Lower lobe of right lung (tissue), 2 donors: ENCODE results near the gene TLR5. TPM values are rescaled to one million over a fixed set of nuclear protein-coding genes. Genes with fewer than 3 reads are reported as not detected.

Experiments
- ATAC-seq, 2 donors: fragments of 200-7000 bp; cut with Tn5 transposase; one replicate each; pipeline ENCODE4 v1.9.1; 2020 to 2022; ENCODE audit warnings: mild to moderate bottlenecking in 2 of 2, moderate library complexity in 2 of 2
- DNase-seq: peaks from one replicate; pipeline ENCODE4 v3.0.0-alpha.2; 2020
- H3K27ac ChIP-seq: fragments of 200-600 bp; one replicate; pipeline ENCODE4 v1.8.0; 2022
- H3K27me3 ChIP-seq: fragments of 200-600 bp; one replicate; pipeline ENCODE4 v1.8.0; 2022; ENCODE audit warnings: low read depth
- H3K36me3 ChIP-seq: fragments of 200-600 bp; one replicate; pipeline ENCODE4 v1.8.0; 2022; ENCODE audit warnings: mild to moderate bottlenecking
- H3K4me1 ChIP-seq: fragments of 200-600 bp; one replicate; pipeline ENCODE4 v1.8.0; 2022
- H3K4me3 ChIP-seq: fragments of 200-600 bp; one replicate; pipeline ENCODE4 v1.8.0; 2022; ENCODE audit warnings: mild to moderate bottlenecking
- H3K9me3 ChIP-seq: fragments of 200-600 bp; one replicate; pipeline ENCODE4 v1.8.0; 2022
- CTCF ChIP-seq: fragments of 200-600 bp; IDR thresholded peaks from one replicate; pipeline ENCODE4 v1.8.0; 2022; ENCODE audit warnings: antibody characterized with exemption, mild to moderate bottlenecking
- intact Hi-C: fragments of 100-400 bp; cut with DNase I; formaldehyde crosslinking; loops from one replicate; pipeline ENCODE4 v1.11.0; 2022
- long read RNA-seq: library from polyadenylated mRNA; unstranded; transcript quantifications from one replicate; pipeline ENCODE4 v2.0.0, GENCODE V29; 2021
- total RNA-seq: library from RNA; stranded (reverse); fragmentation: NEBNext Ultra II Directional; extraction: Animal tissue kit (Norgen Biotek cat#: 25700); gene quantifications from one replicate; pipeline ENCODE4 v1.2.1, GENCODE V29; 2021
- donor health status: DM: no; HTN: yes; CAD: no; lungs with severe emphysema.

The TLR5 gene
- 26.6 TPM for total RNA-seq
- long read RNA-seq, partial matches to known transcripts: 2 of 43 reads
- long read RNA-seq, other reads (novel, unspliced or antisense): 39 of 43 reads

GRCh38 chr1:223142795-223143536 is at the start of gene TLR5:
Gene TLR5 (minus strand): TSS chr1:223143248. CDS start chr1:223113031, 30,217 bp downstream.
- ATAC-seq (peak; percentile 94 to 97), DNase-seq (peak; percentile 95)
- Histone ChIP-seq H3K27me3 (no peaks in the 10 kb centered on the region), H3K4me1 (peaks cover 43% of the 10 kb centered on the region), H3K36me3 (no peaks in the 10 kb centered on the region), H3K27ac (peak within 1 kb of the TSS; percentile 81), H3K4me3 (peak within 1 kb of the TSS; percentile 69), H3K9me3 (no peaks in the 10 kb centered on the region)
- intact Hi-C loops: no loop called here
- TF ChIP-seq CTCF: peak; percentile 74

GRCh38 chr1:223189903-223190724 is 47.1 kb upstream of the TLR5 start:
- H3K9me3 ChIP-seq: no peaks in the 10 kb centered on the region
- ATAC-seq: peak in 1 of 2 donors; percentile 26
- DNase-seq: no peak
- no peak overlapping the region for H3K4me3 ChIP-seq
- TF ChIP-seq CTCF: no peak
- intact Hi-C loops: no loop called here
- no peaks in the 10 kb centered on the region for H3K36me3 ChIP-seq
- no peaks in the 10 kb centered on the region for H3K27me3 ChIP-seq
- no peak overlapping the region for H3K27ac ChIP-seq
- H3K4me1 ChIP-seq: no peaks in the 10 kb centered on the region

- H3K27me3 ChIP-seq: no peaks in the 10 kb centered on the region
- H3K36me3 ChIP-seq: no peaks in the 10 kb centered on the region
- no peaks in the 10 kb centered on the region for H3K9me3 ChIP-seq
- intact Hi-C loops: no loop called here
- no peak overlapping the region for H3K4me3 ChIP-seq
- no peak for ATAC-seq
- DNase-seq: no peak
- no peak for TF ChIP-seq CTCF
- no peak overlapping the region for H3K27ac ChIP-seq
- no peaks in the 10 kb centered on the region for H3K4me1 ChIP-seq
Measured at GRCh38 chr1:223189525-223189902, 46.5 kb upstream of the TLR5 start.

- no peak for DNase-seq
- Histone ChIP-seq H3K27me3 (no peaks in the 10 kb centered on the region), H3K27ac (no peak overlapping the region), H3K4me3 (no peak overlapping the region), H3K36me3 (no peaks in the 10 kb centered on the region), H3K4me1 (no peaks in the 10 kb centered on the region), H3K9me3 (no peaks in the 10 kb centered on the region)
- no peak for TF ChIP-seq CTCF
- intact Hi-C loops: no loop called here
- no peak for ATAC-seq
Measured at GRCh38 chr1:223188618-223189356, 45.7 kb upstream of the TLR5 start.

- H3K9me3 ChIP-seq: no peaks in the 10 kb centered on the region
- ATAC-seq (no peak), DNase-seq (no peak)
- peaks cover 4% of the 10 kb centered on the region for H3K4me1 ChIP-seq
- TF ChIP-seq CTCF: no peak
- H3K27me3 ChIP-seq: no peaks in the 10 kb centered on the region
- H3K36me3 ChIP-seq: no peaks in the 10 kb centered on the region
- no peak overlapping the region for H3K4me3 ChIP-seq
- intact Hi-C loops: no loop called here
- no peak overlapping the region for H3K27ac ChIP-seq
Measured at GRCh38 chr1:223186800-223187199, 43.8 kb upstream of the TLR5 start.
